HL-60 (cell line): ENCODE data around the gene SH3PXD2A.

Experiments used
- POLR2AphosphoS5 ChIP-seq: IDR thresholded peaks from 2 replicates; pipeline ENCODE4 v1.6.1; 2012; ENCODE audit warnings: low read depth
- TF ChIP-seq, protein P1 (sequence below): IDR thresholded peaks from one replicate; pipeline ENCODE4 v1.5.1; 2011; ENCODE audit warnings: low read length, control low read depth, inconsistent platforms; ENCODE audit not compliant: insufficient read depth

DNA sequence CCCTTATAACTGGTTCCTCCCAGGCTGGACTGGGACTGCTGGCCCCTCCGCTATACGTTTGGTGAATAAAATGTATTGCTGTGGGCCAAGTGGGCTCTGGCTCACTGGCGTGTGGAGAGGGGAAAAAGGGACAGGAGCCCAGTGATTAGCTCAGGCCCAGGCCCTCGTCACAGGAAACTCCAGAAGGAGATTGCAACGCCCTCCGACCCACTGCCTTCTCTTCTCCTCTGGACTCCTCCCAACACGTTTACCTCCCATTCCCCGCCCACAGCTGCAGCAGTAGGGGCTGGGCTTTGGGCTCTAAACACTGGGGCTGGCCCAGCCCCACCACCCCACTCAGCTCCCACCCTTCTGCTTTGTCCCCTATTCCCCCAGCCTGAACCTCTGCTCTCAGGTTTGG, 188.0 kb downstream of the SH3PXD2A start:
- TF ChIP-seq, protein P1, sequence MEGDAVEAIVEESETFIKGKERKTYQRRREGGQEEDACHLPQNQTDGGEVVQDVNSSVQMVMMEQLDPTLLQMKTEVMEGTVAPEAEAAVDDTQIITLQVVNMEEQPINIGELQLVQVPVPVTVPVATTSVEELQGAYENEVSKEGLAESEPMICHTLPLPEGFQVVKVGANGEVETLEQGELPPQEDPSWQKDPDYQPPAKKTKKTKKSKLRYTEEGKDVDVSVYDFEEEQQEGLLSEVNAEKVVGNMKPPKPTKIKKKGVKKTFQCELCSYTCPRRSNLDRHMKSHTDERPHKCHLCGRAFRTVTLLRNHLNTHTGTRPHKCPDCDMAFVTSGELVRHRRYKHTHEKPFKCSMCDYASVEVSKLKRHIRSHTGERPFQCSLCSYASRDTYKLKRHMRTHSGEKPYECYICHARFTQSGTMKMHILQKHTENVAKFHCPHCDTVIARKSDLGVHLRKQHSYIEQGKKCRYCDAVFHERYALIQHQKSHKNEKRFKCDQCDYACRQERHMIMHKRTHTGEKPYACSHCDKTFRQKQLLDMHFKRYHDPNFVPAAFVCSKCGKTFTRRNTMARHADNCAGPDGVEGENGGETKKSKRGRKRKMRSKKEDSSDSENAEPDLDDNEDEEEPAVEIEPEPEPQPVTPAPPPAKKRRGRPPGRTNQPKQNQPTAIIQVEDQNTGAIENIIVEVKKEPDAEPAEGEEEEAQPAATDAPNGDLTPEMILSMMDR, result no peak
- no peak for TF ChIP-seq POLR2AphosphoS5
